Smooth muscle cell (in vitro differentiated cells): ENCODE measurements around the gene VWA7. TPM values are rescaled to one million over a fixed set of nuclear protein-coding genes. Genes with fewer than 3 reads are reported as not detected.
"Not testable (repeated sequence)": the region's sequence is repeated elsewhere in the genome, so short reads cannot be mapped to it uniquely, and the experiment has no call there.

Source experiments
- DNase-seq: peaks from one replicate; lab custom pipeline; 2025; ENCODE audit not compliant: unreplicated experiment; lab: John Stamatoyannopoulos, UW
- H2AFZ ChIP-seq: fragments of 200-600 bp; sonication (generic); 2 replicates; pipeline ENCODE4 v1.6.0; 2016; ENCODE audit warnings: antibody characterized with exemption, low read depth, mild to moderate bottlenecking
- H3F3A ChIP-seq: fragments of 200-600 bp; sonication (generic); 2 replicates; pipeline ENCODE4 v1.6.0; 2017; ENCODE audit warnings: antibody characterized with exemption, low read depth
- H3K27ac ChIP-seq: fragments of 200-600 bp; sonication (generic); 2 replicates; pipeline ENCODE4 v1.5.1; 2016; ENCODE audit warnings: low read depth, mild to moderate bottlenecking
- H3K27me3 ChIP-seq: fragments of 200-600 bp; sonication (generic); 2 replicates; pipeline ENCODE4 v1.6.1; 2016; ENCODE audit warnings: low read depth, mild to moderate bottlenecking
- H3K36me3 ChIP-seq: fragments of 200-600 bp; sonication (generic); 2 replicates; pipeline ENCODE4 v1.5.1; 2016; ENCODE audit warnings: low read depth
- H3K4me1 ChIP-seq: fragments of 200-600 bp; sonication (generic); 2 replicates; pipeline ENCODE4 v1.5.1; 2016; ENCODE audit warnings: low read depth
- H3K4me2 ChIP-seq: fragments of 200-600 bp; sonication (generic); 2 replicates; pipeline ENCODE4 v1.6.0; 2016; ENCODE audit warnings: mild to moderate bottlenecking
- H3K4me3 ChIP-seq: fragments of 200-600 bp; sonication (generic); 2 replicates; pipeline ENCODE4 v1.5.1; 2016; ENCODE audit warnings: mild to moderate bottlenecking
- H3K79me2 ChIP-seq: fragments of 200-600 bp; sonication (generic); 2 replicates; pipeline ENCODE4 v1.6.0; 2016; ENCODE audit warnings: low read depth, mild to moderate bottlenecking
- H3K9ac ChIP-seq: fragments of 200-600 bp; sonication (generic); 2 replicates; pipeline ENCODE4 v1.6.0; 2016; ENCODE audit warnings: low read depth
- H3K9me3 ChIP-seq: fragments of 200-600 bp; sonication (generic); replicated peaks from 2 replicates; pipeline ENCODE4 v1.5.1; 2016; ENCODE audit warnings: low read depth
- H4K20me1 ChIP-seq: fragments of 200-600 bp; sonication (generic); 2 replicates; pipeline ENCODE4 v1.6.0; 2016; ENCODE audit warnings: low read depth
- CTCF ChIP-seq: fragments of 200-600 bp; sonication (generic); IDR thresholded peaks from 2 replicates; pipeline ENCODE4 v1.5.1; 2017; ENCODE audit warnings: borderline replicate concordance, mild to moderate bottlenecking, antibody characterized with exemption; ENCODE audit not compliant: insufficient read depth, poor library complexity, severe bottlenecking
- WGBS: methylation state at CpG from one replicate; pipeline ENCODE4 v1.1.7; 2016; ENCODE audit warnings: low lambda C conversion rate; 5-methylcytosine and 5-hydroxymethylcytosine counted together
- polyA plus RNA-seq: library from polyadenylated mRNA; unstranded; fragments of >200 nt; fragmentation: Nextera tagmentation; extraction: Ambion mirVana; gene quantifications from 2 replicates; pipeline ENCODE4 v1.2.1, GENCODE V29; 2016
- total RNA-seq: library from RNA; depleted of rRNA; stranded (reverse); fragments of >200 nt; gene quantifications from 2 replicates; pipeline ENCODE4 v1.2.3, GENCODE V29; 2014

Gene VWA7
- 0.22 and 0.58 TPM in 2 replicates for total RNA-seq
- 0.08 and 0.28 TPM in 2 replicates for polyA plus RNA-seq

- Histone ChIP-seq H2AFZ (no peak within 1 kb of the TSS), H3K36me3 (no peaks in the 10 kb centered on the region), H3K27me3 (no peaks in the 10 kb centered on the region), H3K4me2 (peak within 1 kb of the TSS; percentile 48), H3K4me1 (peaks cover 8% of the 10 kb centered on the region), H3K9me3 (no peaks in the 10 kb centered on the region), H3K9ac (peak within 1 kb of the TSS; percentile 36), H4K20me1 (no peaks in the 10 kb centered on the region), H3K79me2 (no peaks in the 10 kb centered on the region), H3F3A (peaks cover 11% of the 10 kb centered on the region), H3K27ac (peak within 1 kb of the TSS; percentile 61), H3K4me3 (no peak within 1 kb of the TSS)
- 38% methylated on average over 15 of the region's 15 CpGs for WGBS
- TF ChIP-seq CTCF, result no peak
- DNase-seq, result no peak
Measured at GRCh38 chr6:31776989-31777666, at the start of gene VWA7. TSS of gene VWA7 (minus strand) at chr6:31777328. CDS start at chr6:31776779, 549 bp downstream.

GRCh38 chr6:31826793-31827285, 49.7 kb upstream of the VWA7 start:
- Histone ChIP-seq H3K4me3 (peak overlapping the region; percentile 62), H3K27ac (peak overlapping the region; percentile 57)
- no peak for TF ChIP-seq CTCF

GRCh38 chr6:31825553-31825952, 48.4 kb upstream of the VWA7 start:
- Histone ChIP-seq H3K79me2 (peaks cover 7% of the 10 kb centered on the region), H3K27me3 (no peaks in the 10 kb centered on the region), H3K27ac (peak overlapping the region; percentile 57), H4K20me1 (peaks cover 5% of the 10 kb centered on the region), H3K4me3 (no peak overlapping the region), H3F3A (peaks cover 12% of the 10 kb centered on the region), H3K9ac (peak overlapping the region; percentile 46), H2AFZ (no peak overlapping the region), H3K4me1 (peaks cover 14% of the 10 kb centered on the region), H3K4me2 (no peak overlapping the region), H3K9me3 (no peaks in the 10 kb centered on the region), H3K36me3 (no peaks in the 10 kb centered on the region)
- DNase-seq, result no peak
- no peak for TF ChIP-seq CTCF
- 56% methylated on average over 4 of the region's 4 CpGs for WGBS

More at GRCh38 chr6:31826793-31827285, 49.7 kb upstream of the VWA7 start:
- Histone ChIP-seq H4K20me1 (peaks cover 5% of the 10 kb centered on the region), H3K4me2 (peak overlapping the region; percentile 78), H3F3A (peaks cover 12% of the 10 kb centered on the region), H3K36me3 (no peaks in the 10 kb centered on the region), H3K79me2 (peaks cover 20% of the 10 kb centered on the region), H3K4me1 (peaks cover 9% of the 10 kb centered on the region), H3K9me3 (no peaks in the 10 kb centered on the region), H3K9ac (peak overlapping the region; percentile 8), H3K27me3 (no peaks in the 10 kb centered on the region), H2AFZ (peak overlapping the region; percentile 51)
- WGBS, result 6% methylated on average over 13 of the region's 13 CpGs
- peak; percentile 33 for DNase-seq

GRCh38 chr6:31823592-31824196, 46.6 kb upstream of the VWA7 start:
- DNase-seq, H2AFZ ChIP-seq, H3K9me3 ChIP-seq, H3K79me2 ChIP-seq, H3K27me3 ChIP-seq, H3K4me3 ChIP-seq, H3K36me3 ChIP-seq, H3K9ac ChIP-seq, H4K20me1 ChIP-seq: not testable (repeated sequence)
- peaks cover 18% of the 10 kb centered on the region for H3F3A ChIP-seq
- H3K4me1 ChIP-seq, result peaks cover 14% of the 10 kb centered on the region
- peak overlapping the region; percentile 86 for H3K4me2 ChIP-seq
- H3K27ac ChIP-seq, result peak overlapping the region; percentile 83
- WGBS, result 97% methylated on average over 9 of the region's 9 CpGs
